Amniotic stem cell (primary cell): ENCODE data around the gene GAST.
A peak's percentile ranks its signal among the peaks of the same experiment; 100 is the strongest.
"Not testable (repeated sequence)": the region's sequence is repeated elsewhere in the genome, so short reads cannot be mapped to it uniquely, and the experiment has no call there.

ENCODE experiments used
- DNase-seq: peaks from one replicate; lab custom pipeline; 2025; lab: John Stamatoyannopoulos, UW

Gene GAST

DNA sequence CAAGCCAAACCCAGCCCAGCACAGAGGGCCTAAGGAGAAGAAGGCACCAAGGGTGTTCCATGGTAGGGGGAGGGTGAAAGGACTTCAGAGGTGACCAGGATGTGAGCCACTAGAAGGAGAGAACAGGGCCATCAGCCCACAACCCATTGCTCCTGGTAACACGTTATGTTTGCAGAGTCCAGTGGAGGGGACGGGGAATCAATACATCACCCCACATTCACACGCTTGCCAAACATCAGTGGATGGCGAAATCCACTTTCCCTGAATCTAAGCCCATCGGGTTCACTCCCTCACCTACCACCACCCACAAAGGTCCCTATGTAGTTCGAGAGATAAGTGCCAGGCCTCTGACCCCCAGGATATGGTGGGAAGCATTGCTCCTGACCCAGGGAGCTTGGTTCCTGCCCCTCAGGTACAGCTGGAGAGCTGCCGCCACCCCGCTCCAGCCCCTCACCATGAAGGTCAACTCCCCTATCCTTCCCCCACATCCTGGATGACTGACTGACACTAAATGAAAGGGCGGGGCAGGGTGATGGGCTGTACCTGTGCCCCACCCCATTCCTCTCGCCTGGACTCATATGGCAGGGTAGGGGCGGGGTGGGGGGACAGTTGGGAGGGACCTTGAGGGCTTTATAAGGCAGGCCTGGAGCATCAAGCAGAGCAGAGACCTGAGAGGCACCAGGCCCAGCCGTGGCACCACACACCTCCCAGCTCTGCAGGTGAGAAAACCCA is at the start of gene GAST:
Gene GAST (plus strand): TSS at position 663 of the 732 bp plus-strand sequence. CDS start 3,106 bp downstream, outside the sequence.
- DNase-seq = no peak

DNA sequence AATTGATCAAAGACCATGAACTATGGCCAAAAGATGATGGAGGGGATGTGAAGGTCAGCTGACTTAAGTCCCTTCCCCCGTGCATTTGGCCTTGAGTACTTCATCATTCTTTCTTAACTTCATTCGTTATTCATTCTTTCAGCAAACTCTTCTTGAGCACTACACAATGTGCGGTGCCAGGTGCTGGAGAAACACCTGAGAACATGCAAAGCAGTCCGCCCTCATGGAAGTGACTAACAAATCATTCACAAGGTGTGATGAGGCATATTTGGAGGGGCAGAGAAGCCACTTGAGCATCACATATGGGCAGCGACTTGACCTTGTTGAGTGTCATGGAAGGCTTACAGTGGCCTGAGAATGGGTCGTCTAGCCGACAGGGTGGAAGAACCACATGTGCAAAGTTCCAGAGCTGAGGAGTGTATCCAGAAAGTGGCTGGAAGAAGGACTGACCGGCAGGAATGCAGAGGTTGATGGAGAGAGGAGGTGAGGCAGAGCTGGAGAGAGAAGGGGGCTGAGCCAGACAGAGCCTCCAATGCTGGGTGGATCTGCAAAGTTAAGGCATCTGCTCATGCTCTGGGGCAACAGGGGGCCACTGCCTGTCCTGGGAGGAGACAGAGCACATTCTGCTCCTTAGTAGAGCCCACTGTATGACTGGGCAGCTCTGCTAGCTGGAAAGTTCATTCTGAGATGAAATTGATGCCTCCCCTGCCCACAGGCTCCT is 48.5 kb upstream of the GAST start:
- DNase-seq = no peak

DNA sequence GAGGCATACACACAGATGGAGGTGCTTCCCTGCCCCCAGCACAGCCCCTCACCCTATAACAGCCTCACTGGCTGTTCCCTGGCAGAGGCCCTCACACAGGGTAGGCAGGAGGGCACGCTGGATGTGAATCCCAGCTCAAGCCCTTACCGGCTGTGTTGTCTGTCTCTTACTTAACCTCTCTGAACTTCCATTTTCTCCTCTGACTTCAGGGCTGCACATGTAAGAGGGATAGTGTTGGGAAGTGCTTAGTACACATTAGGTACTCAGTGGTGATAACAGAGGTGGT is 48.0 kb upstream of the GAST start:
- DNase-seq = no peak

GRCh38 chr17:41664587-41665565 is 47.3 kb upstream of the GAST start:
- no peak for DNase-seq

- peak; percentile 49 for DNase-seq
Measured at GRCh38 chr17:41665566-41666236, 46.4 kb upstream of the GAST start.

GRCh38 chr17:41666237-41666641 is 45.9 kb upstream of the GAST start:
- DNase-seq = no peak

DNA sequence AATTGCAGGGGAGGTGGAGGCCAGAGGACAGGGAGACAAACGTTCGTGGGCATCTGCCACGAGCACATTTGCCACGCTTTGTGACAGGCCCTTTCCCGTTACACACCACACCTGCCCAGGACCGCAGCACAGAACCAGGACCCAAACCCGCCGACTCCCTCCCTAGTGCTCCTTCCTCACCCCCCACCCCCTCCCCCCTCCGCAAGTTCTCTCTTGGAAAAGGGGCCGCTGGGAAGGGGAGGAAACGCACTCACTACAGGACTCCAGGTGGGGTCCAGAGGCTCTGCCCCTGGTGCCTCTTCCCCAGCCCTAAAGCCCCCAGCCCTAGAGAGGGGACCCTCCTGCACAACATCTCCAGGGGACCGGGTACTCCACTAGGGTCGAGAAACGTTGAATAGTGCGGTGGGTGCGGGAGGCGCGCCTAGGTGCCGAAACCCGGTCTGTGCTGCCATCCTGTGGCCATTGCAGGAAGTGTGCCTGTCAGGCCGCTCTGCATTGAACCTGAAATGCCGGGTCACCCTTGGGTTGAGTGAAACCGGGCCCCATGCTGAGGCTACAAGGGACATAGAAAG is 45.3 kb upstream of the GAST start:
- no peak for DNase-seq

DNA sequence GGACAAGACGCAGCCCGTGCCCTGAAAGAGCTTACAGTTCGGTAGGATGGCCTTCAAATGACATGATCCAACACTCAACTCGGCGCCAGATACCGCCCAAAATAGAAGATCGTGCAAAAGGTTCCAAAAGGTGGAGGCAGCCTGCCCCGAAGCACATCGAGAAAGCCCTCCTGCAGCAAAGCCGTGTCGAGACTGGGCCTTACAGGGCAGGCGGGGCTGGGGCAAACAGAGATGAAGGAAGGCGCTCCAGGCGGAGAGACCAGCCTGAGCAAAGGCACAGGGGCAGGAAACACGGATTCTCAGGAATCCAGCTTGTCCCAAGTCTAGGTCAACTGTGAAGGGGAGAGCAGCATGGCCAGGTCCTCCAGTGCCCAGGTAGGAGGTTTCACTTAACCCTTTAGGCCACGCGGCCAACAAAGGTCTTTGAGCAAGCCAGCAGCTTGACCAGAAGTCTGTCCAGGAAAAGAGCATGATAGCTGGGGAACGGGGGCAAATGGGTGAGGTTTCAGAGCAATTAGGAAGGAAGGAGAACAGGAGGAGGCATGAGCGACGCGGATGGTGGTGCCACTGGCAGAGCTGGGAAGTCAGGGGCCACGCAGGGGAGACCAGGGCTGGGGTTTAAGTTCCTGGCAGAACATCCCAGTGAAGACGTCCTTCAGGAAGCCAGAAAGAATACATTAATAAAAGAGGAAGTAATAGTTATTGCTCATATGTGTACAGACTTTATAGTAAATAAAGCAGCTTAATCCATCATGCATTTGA is 44.7 kb upstream of the GAST start:
- no peak for DNase-seq

DNA sequence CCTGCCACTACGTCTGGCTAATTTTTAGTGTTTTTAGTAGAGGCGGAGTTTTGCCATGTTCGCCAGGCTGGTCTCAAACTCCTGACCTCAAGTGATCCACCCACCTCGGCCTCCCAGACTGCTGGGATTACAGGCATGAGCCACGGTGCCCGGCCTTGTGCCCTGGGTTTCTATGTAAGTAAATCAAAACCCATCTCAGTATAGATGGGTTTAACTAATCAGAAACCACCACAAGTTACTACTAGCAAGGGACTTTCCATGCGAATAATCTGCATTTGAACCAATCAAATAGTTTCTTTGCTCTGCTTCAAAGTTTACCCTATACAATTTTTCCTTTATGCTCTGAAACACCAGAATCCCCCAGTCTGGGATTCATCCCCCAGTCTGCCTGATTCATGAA is 40.0 kb upstream of the GAST start:
- no peak for DNase-seq

DNA sequence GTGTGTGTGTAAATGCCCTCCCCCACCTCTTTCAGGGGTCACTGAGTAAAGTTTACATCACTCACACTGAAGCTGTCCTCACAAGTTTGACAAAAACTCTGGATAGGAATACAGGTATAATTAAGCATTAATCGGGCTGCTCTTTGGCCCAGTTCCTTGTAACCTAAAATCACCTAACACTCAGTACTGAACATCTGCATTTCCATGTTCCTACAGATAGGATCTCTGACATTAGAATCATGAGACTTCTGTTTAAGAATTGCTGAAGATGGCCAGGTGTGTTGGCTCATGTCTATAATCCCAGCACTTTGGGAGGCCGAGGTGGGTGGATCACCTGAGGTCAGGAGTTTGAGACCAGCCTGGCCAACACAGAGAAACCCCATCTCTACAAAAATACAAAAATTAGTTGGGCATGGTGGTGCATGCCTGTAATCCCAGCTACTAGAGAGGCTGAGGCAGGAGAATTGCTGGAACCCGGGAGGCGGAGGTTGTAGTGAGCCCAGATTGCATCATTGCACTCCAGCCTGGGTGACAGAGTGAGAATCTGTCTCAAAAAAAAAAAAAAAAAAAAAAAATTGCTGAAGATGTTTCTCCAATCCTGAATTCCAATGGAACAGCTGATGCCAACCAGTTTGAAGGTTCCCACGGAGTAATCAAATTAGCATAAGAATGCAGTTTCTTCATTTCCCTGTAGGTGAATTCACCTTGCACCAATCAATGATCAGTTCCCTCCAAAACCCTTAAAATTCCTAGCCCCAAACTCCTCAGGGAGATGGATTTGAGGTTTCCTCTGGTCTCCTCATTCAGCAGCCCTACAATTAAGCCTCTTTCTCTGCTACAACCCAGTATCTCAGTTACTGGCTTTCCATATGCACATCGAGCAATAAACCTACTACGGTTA is 36.7 kb upstream of the GAST start:
- not testable (repeated sequence) for DNase-seq

DNA sequence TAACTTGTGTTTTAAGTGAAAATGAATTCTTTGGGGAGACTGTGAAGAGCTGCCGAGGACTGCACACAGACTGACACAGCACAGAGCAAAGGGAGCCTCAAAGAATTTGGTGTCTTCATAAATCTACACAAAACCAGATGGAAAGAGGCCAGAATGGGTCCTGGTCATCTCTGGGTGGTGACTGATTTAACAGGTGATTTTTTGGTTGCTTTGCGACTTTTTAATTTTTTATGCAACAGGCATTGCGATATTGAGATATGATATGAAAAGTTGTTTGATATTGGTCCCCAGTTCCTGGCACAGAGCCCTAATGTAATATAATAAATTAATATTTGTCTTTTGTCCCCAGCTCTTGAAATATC is 36.1 kb upstream of the GAST start:
- DNase-seq = no peak

DNA sequence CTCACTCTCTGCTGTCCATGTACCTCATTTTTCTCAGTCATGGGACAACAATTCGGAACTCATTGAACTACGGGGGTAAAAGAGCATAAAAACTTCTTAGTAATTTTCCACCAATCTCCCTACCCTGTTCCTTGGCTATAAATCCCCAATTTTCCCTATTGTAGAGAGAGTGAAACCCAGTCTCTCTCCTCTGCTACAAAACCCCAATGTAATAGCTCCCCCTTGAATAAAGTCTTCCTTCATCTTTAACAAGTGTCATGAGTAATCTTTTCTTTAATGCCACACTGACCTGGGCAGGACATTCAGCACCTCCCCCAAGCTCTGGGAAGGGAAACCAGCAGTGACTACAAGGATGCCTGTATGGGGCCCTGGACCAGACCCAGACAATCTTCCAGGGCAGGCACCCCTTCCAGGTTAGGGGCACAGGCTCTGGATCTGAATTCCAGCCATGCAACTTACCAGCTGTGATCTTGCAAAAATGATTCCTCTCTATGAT is 33.7 kb upstream of the GAST start:
- DNase-seq = no peak

GRCh38 chr17:41678907-41679739 is 33.0 kb upstream of the GAST start:
- DNase-seq = no peak

GRCh38 chr17:41679740-41680425 is 32.2 kb upstream of the GAST start:
- DNase-seq = no peak

- no peak for DNase-seq
Measured at GRCh38 chr17:41680426-41681040, 31.6 kb upstream of the GAST start.

DNA sequence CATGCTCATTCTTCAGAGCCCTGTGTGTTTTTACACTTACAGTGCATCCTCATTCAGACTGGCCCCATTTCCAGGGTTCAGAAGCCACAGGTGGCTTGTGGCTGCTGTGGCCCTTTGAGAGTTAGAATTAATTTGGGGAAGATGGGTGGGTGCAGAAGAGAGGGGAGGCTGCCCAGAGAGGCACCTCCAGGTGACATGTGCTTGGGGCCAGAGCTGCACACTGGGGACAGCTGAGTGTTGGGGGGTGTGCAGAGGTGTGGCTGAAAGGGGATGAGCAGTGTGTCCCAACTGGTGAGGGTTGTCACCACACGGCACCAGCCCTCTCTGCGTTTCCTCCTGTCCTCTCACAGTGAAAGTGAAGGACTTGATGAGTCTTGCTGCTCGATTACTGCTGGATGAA is 30.4 kb upstream of the GAST start:
- no peak for DNase-seq

GRCh38 chr17:41682631-41683030 is 29.5 kb upstream of the GAST start:
- no peak for DNase-seq
